ENCODE data around the gene MIA.
"Not testable (repeated sequence)": the region's sequence is repeated elsewhere in the genome, so short reads cannot be mapped to it uniquely, and the experiment has no call there.

The MIA gene

GRCh38 chr19:40762754-40763470 lies 12.4 kb upstream of the MIA start:
- H3K27me3 ChIP-seq (ENCODE audit: control insufficient read depth in 2 of 2, insufficient read depth in 2 of 2, low read length in 2 of 2) = no peaks in the 10 kb centered on the region
- H3K4me1 ChIP-seq (ENCODE audit: control insufficient read depth in 2 of 2, insufficient read depth in 2 of 2, low read length in 2 of 2) = no peaks in the 10 kb centered on the region
- H3K36me3 ChIP-seq (ENCODE audit: control insufficient read depth in 2 of 2, insufficient read depth in 2 of 2, low read length in 2 of 2) = peaks cover 73 to 76% of the 10 kb centered on the region in 2 donors
- no peaks in the 10 kb centered on the region for H3K9me3 ChIP-seq (ENCODE audit: control insufficient read depth in 2 of 2, low read length in 2 of 2)
- H3K27ac ChIP-seq (ENCODE audit: low read depth in 2 of 2, low read length in 2 of 2) = no peak overlapping the region
- H3K9ac ChIP-seq (ENCODE audit: low read depth in 1 of 2, low read length in 2 of 2) = no peak overlapping the region
- no peak overlapping the region for H3K4me3 ChIP-seq (ENCODE audit: low read length in 2 of 2)

GRCh38 chr19:40763526-40763925 lies 11.8 kb upstream of the MIA start:
- no peaks in the 10 kb centered on the region for H3K27me3 ChIP-seq (ENCODE audit: control insufficient read depth in 2 of 2, insufficient read depth in 2 of 2, low read length in 2 of 2)
- no peaks in the 10 kb centered on the region for H3K4me1 ChIP-seq (ENCODE audit: control insufficient read depth in 2 of 2, insufficient read depth in 2 of 2, low read length in 2 of 2)
- no peak overlapping the region for H3K9ac ChIP-seq (ENCODE audit: low read depth in 1 of 2, low read length in 2 of 2)
- no peaks in the 10 kb centered on the region for H3K9me3 ChIP-seq (ENCODE audit: control insufficient read depth in 2 of 2, low read length in 2 of 2)
- peaks cover 69 to 71% of the 10 kb centered on the region in 2 donors for H3K36me3 ChIP-seq (ENCODE audit: control insufficient read depth in 2 of 2, insufficient read depth in 2 of 2, low read length in 2 of 2)
- no peak overlapping the region for H3K27ac ChIP-seq (ENCODE audit: low read depth in 2 of 2, low read length in 2 of 2)
- no peak overlapping the region for H3K4me3 ChIP-seq (ENCODE audit: low read length in 2 of 2)

- no peak overlapping the region for H3K27ac ChIP-seq (ENCODE audit: low read depth in 2 of 2, low read length in 2 of 2)
- H3K36me3 ChIP-seq (ENCODE audit: control insufficient read depth in 2 of 2, insufficient read depth in 2 of 2, low read length in 2 of 2) = peaks cover 73 to 74% of the 10 kb centered on the region in 2 donors
- H3K4me3 ChIP-seq (ENCODE audit: low read length in 2 of 2) = no peak overlapping the region
- no peak overlapping the region for H3K9ac ChIP-seq (ENCODE audit: low read depth in 1 of 2, low read length in 2 of 2)
- no peaks in the 10 kb centered on the region for H3K4me1 ChIP-seq (ENCODE audit: control insufficient read depth in 2 of 2, insufficient read depth in 2 of 2, low read length in 2 of 2)
- H3K27me3 ChIP-seq (ENCODE audit: control insufficient read depth in 2 of 2, insufficient read depth in 2 of 2, low read length in 2 of 2) = no peaks in the 10 kb centered on the region
- no peaks in the 10 kb centered on the region for H3K9me3 ChIP-seq (ENCODE audit: control insufficient read depth in 2 of 2, low read length in 2 of 2)
These were observed 11.4 kb upstream of the MIA start for GRCh38 chr19:40763963-40764362.

GRCh38 chr19:40766385-40766784 lies 8.9 kb upstream of the MIA start:
- H3K4me3 ChIP-seq (ENCODE audit: low read length in 2 of 2); H3K27me3 ChIP-seq (ENCODE audit: control insufficient read depth in 2 of 2, insufficient read depth in 2 of 2, low read length in 2 of 2); H3K4me1 ChIP-seq (ENCODE audit: control insufficient read depth in 2 of 2, insufficient read depth in 2 of 2, low read length in 2 of 2); H3K9ac ChIP-seq (ENCODE audit: low read depth in 1 of 2, low read length in 2 of 2); H3K9me3 ChIP-seq (ENCODE audit: control insufficient read depth in 2 of 2, low read length in 2 of 2); H3K27ac ChIP-seq (ENCODE audit: low read depth in 2 of 2, low read length in 2 of 2): not testable (repeated sequence)
- H3K36me3 ChIP-seq (ENCODE audit: control insufficient read depth in 2 of 2, insufficient read depth in 2 of 2, low read length in 2 of 2) = peaks cover 50% of the 10 kb centered on the region in 2 donors

GRCh38 chr19:40768869-40769268 lies 6.5 kb upstream of the MIA start:
- Histone ChIP-seq H3K36me3 (ENCODE audit: control insufficient read depth in 2 of 2, insufficient read depth in 2 of 2, low read length in 2 of 2) (peaks cover 26 to 27% of the 10 kb centered on the region in 2 donors), H3K4me3 (ENCODE audit: low read length in 2 of 2) (no peak overlapping the region), H3K9ac (ENCODE audit: low read depth in 1 of 2, low read length in 2 of 2) (no peak overlapping the region), H3K27ac (ENCODE audit: low read depth in 2 of 2, low read length in 2 of 2) (no peak overlapping the region), H3K9me3 (ENCODE audit: control insufficient read depth in 2 of 2, low read length in 2 of 2) (no peaks in the 10 kb centered on the region), H3K27me3 (ENCODE audit: control insufficient read depth in 2 of 2, insufficient read depth in 2 of 2, low read length in 2 of 2) (no peaks in the 10 kb centered on the region), H3K4me1 (ENCODE audit: control insufficient read depth in 2 of 2, insufficient read depth in 2 of 2, low read length in 2 of 2) (no peaks in the 10 kb centered on the region)

- H3K9ac ChIP-seq (ENCODE audit: low read depth in 1 of 2, low read length in 2 of 2); H3K4me3 ChIP-seq (ENCODE audit: low read length in 2 of 2); H3K4me1 ChIP-seq (ENCODE audit: control insufficient read depth in 2 of 2, insufficient read depth in 2 of 2, low read length in 2 of 2); H3K36me3 ChIP-seq (ENCODE audit: control insufficient read depth in 2 of 2, insufficient read depth in 2 of 2, low read length in 2 of 2); H3K9me3 ChIP-seq (ENCODE audit: control insufficient read depth in 2 of 2, low read length in 2 of 2); H3K27ac ChIP-seq (ENCODE audit: low read depth in 2 of 2, low read length in 2 of 2); H3K27me3 ChIP-seq (ENCODE audit: control insufficient read depth in 2 of 2, insufficient read depth in 2 of 2, low read length in 2 of 2): not testable (repeated sequence)
These were observed 4.0 kb upstream of the MIA start for GRCh38 chr19:40771101-40771862.

- Histone ChIP-seq H3K27ac (ENCODE audit: low read depth in 2 of 2, low read length in 2 of 2) (no peak overlapping the region), H3K4me1 (ENCODE audit: control insufficient read depth in 2 of 2, insufficient read depth in 2 of 2, low read length in 2 of 2) (peaks cover 11 to 15% of the 10 kb centered on the region in 2 donors), H3K4me3 (ENCODE audit: low read length in 2 of 2) (no peak overlapping the region), H3K36me3 (ENCODE audit: control insufficient read depth in 2 of 2, insufficient read depth in 2 of 2, low read length in 2 of 2) (peaks cover 0 to 3% of the 10 kb centered on the region in 2 donors), H3K9me3 (ENCODE audit: control insufficient read depth in 2 of 2, low read length in 2 of 2) (no peaks in the 10 kb centered on the region), H3K9ac (ENCODE audit: low read depth in 1 of 2, low read length in 2 of 2) (no peak overlapping the region), H3K27me3 (ENCODE audit: control insufficient read depth in 2 of 2, insufficient read depth in 2 of 2, low read length in 2 of 2) (no peaks in the 10 kb centered on the region)
These were observed 306 bp downstream of the MIA start for GRCh38 chr19:40775632-40776022.

- Histone ChIP-seq H3K27ac (ENCODE audit: low read depth in 2 of 2, low read length in 2 of 2) (peak overlapping the region in 1 of 2 donors; percentile 99), H3K27me3 (ENCODE audit: control insufficient read depth in 2 of 2, insufficient read depth in 2 of 2, low read length in 2 of 2) (no peaks in the 10 kb centered on the region), H3K9ac (ENCODE audit: low read depth in 1 of 2, low read length in 2 of 2) (no peak overlapping the region), H3K4me3 (ENCODE audit: low read length in 2 of 2) (no peak overlapping the region), H3K4me1 (ENCODE audit: control insufficient read depth in 2 of 2, insufficient read depth in 2 of 2, low read length in 2 of 2) (peaks cover 11 to 15% of the 10 kb centered on the region in 2 donors), H3K36me3 (ENCODE audit: control insufficient read depth in 2 of 2, insufficient read depth in 2 of 2, low read length in 2 of 2) (peaks cover 0 to 3% of the 10 kb centered on the region in 2 donors), H3K9me3 (ENCODE audit: control insufficient read depth in 2 of 2, low read length in 2 of 2) (no peaks in the 10 kb centered on the region)
These were observed 1.0 kb downstream of the MIA start for GRCh38 chr19:40776364-40776763.

- Histone ChIP-seq H3K4me3 (ENCODE audit: low read length in 2 of 2) (peak overlapping the region; percentile 97 to 98), H3K9me3 (ENCODE audit: control insufficient read depth in 2 of 2, low read length in 2 of 2) (no peaks in the 10 kb centered on the region), H3K4me1 (ENCODE audit: control insufficient read depth in 2 of 2, insufficient read depth in 2 of 2, low read length in 2 of 2) (peaks cover 11 to 15% of the 10 kb centered on the region in 2 donors), H3K27me3 (ENCODE audit: control insufficient read depth in 2 of 2, insufficient read depth in 2 of 2, low read length in 2 of 2) (no peaks in the 10 kb centered on the region), H3K36me3 (ENCODE audit: control insufficient read depth in 2 of 2, insufficient read depth in 2 of 2, low read length in 2 of 2) (peaks cover 0 to 3% of the 10 kb centered on the region in 2 donors), H3K27ac (ENCODE audit: low read depth in 2 of 2, low read length in 2 of 2) (peak overlapping the region; percentile 99 to 100), H3K9ac (ENCODE audit: low read depth in 1 of 2, low read length in 2 of 2) (peak overlapping the region; percentile 91 to 98)
These were observed 1.8 kb downstream of the MIA start for GRCh38 chr19:40776932-40777644.

GRCh38 chr19:40777645-40777936 lies 2.3 kb downstream of the MIA start:
- no peaks in the 10 kb centered on the region for H3K9me3 ChIP-seq (ENCODE audit: control insufficient read depth in 2 of 2, low read length in 2 of 2)
- H3K4me3 ChIP-seq (ENCODE audit: low read length in 2 of 2) = peak overlapping the region; percentile 97 to 98
- H3K27me3 ChIP-seq (ENCODE audit: control insufficient read depth in 2 of 2, insufficient read depth in 2 of 2, low read length in 2 of 2) = no peaks in the 10 kb centered on the region
- peaks cover 0 to 5% of the 10 kb centered on the region in 2 donors for H3K36me3 ChIP-seq (ENCODE audit: control insufficient read depth in 2 of 2, insufficient read depth in 2 of 2, low read length in 2 of 2)
- peak overlapping the region; percentile 99 to 100 for H3K27ac ChIP-seq (ENCODE audit: low read depth in 2 of 2, low read length in 2 of 2)
- H3K4me1 ChIP-seq (ENCODE audit: control insufficient read depth in 2 of 2, insufficient read depth in 2 of 2, low read length in 2 of 2) = peaks cover 11 to 15% of the 10 kb centered on the region in 2 donors
- H3K9ac ChIP-seq (ENCODE audit: low read depth in 1 of 2, low read length in 2 of 2) = peak overlapping the region; percentile 91 to 98
